Lower leg skin (tissue), 4 donors: ENCODE measurements around the gene KHDRBS2. TPM values are rescaled to one million over a fixed set of nuclear protein-coding genes. Genes with fewer than 3 reads are reported as not detected.

Experiments
- DNase-seq, 2 donors: peaks; one replicate each; pipeline ENCODE4 v3.0.0-alpha.2; 2019; ENCODE audit warnings: low spot score in 2 of 2
- H3K4me3 ChIP-seq: fragments of 200-600 bp; sonication (generic); 2 replicates; pipeline ENCODE4 v1.5.1; 2017; ENCODE audit warnings: mild to moderate bottlenecking, low read depth; ENCODE audit not compliant: poor library complexity, severe bottlenecking
- POLR2A ChIP-seq, 2 donors: fragments of 450-650 bp; IDR thresholded peaks; one replicate each; pipeline ENCODE4 v1.6.1; 2016 to 2017; ENCODE audit warnings: antibody characterized with exemption in 2 of 2, mild to moderate bottlenecking in 1 of 2, moderate library complexity in 1 of 2
- WGBS, 2 donors: methylation state at CpG; one replicate each; pipeline ENCODE4 v1.1.5; 2018; 5-methylcytosine and 5-hydroxymethylcytosine counted together
- intact Hi-C: fragments of 100-400 bp; cut with DNase I; formaldehyde crosslinking; loops from one replicate; pipeline ENCODE4 v1.15.0; 2023; ENCODE audit warnings: low total_unique reads
- total RNA-seq, 4 donors: library from RNA; depleted of rRNA; stranded (reverse); fragments of >200 nt; gene quantifications; one replicate each; pipeline ENCODE4 v1.1.0, GENCODE V29; 2016
- TF ChIP-seq, protein P1 (sequence below), 3 donors: fragments of 450-650 bp; IDR thresholded peaks; one replicate each; pipeline ENCODE4 v1.5.1; 2016; ENCODE audit warnings: antibody characterized with exemption in 3 of 3, mild to moderate bottlenecking in 3 of 3, moderate library complexity in 2 of 3

Gene KHDRBS2
- total RNA-seq, 4 donors from 2014 or later: 0.19 TPM; not detected in 3

- TF ChIP-seq, protein P1, sequence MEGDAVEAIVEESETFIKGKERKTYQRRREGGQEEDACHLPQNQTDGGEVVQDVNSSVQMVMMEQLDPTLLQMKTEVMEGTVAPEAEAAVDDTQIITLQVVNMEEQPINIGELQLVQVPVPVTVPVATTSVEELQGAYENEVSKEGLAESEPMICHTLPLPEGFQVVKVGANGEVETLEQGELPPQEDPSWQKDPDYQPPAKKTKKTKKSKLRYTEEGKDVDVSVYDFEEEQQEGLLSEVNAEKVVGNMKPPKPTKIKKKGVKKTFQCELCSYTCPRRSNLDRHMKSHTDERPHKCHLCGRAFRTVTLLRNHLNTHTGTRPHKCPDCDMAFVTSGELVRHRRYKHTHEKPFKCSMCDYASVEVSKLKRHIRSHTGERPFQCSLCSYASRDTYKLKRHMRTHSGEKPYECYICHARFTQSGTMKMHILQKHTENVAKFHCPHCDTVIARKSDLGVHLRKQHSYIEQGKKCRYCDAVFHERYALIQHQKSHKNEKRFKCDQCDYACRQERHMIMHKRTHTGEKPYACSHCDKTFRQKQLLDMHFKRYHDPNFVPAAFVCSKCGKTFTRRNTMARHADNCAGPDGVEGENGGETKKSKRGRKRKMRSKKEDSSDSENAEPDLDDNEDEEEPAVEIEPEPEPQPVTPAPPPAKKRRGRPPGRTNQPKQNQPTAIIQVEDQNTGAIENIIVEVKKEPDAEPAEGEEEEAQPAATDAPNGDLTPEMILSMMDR (IDR thresholded peaks at IDR 0.05): no peak
- no peak for TF ChIP-seq POLR2A (IDR thresholded peaks at IDR 0.05)
- WGBS, 2 donors: 43 to 53% methylated on average over 2 of the region's 2 CpGs
- no peak overlapping the region for H3K4me3 ChIP-seq
- intact Hi-C loops: no loop called here
- no peak for DNase-seq
Measured at GRCh38 chr6:62283365-62283764, 2.7 kb downstream of the KHDRBS2 start.

GRCh38 chr6:62280099-62280498, 5.9 kb downstream of the KHDRBS2 start:
- TF ChIP-seq POLR2A (IDR thresholded peaks at IDR 0.05): no peak
- TF ChIP-seq, protein P1 (IDR thresholded peaks at IDR 0.05): no peak
- no peak overlapping the region for H3K4me3 ChIP-seq
- 74 to 77% methylated on average over 3 of the region's 3 CpGs for WGBS, 2 donors
- intact Hi-C loops: no loop called here
- DNase-seq: no peak

DNA sequence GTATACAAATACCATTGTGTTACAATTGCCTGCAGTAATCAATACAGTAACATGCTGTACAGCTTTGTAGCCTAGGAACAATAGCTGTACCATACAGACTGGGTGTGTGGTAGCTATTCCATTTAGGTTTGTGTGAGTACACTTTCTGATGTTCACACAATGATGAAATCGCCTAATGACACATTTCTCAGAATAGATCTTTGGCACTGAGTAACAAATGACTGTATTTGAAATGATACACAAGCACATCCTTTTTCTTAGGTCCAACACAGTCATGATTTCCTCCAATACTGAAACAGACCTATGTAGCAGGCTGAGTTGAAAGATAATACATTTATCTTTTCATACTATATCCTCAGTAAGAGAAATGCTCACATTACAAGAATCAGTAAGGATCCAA, 13.9 kb downstream of the KHDRBS2 start:
- intact Hi-C loops: no loop called here
- TF ChIP-seq POLR2A (IDR thresholded peaks at IDR 0.05): no peak
- TF ChIP-seq, protein P1 (IDR thresholded peaks at IDR 0.05): no peak
- WGBS, 2 donors: 82 to 100% methylated on average over 1 of the region's 1 CpG

GRCh38 chr6:62265906-62266525, 20.0 kb downstream of the KHDRBS2 start:
- WGBS, 2 donors: 48 to 50% methylated on average over 3 of the region's 3 CpGs
- DNase-seq: no peak
- H3K4me3 ChIP-seq: no peak overlapping the region
- intact Hi-C loops: no loop called here
- TF ChIP-seq, protein P1 (IDR thresholded peaks at IDR 0.05): no peak
- TF ChIP-seq POLR2A (IDR thresholded peaks at IDR 0.05): no peak

More for the DNA sequence above, 13.9 kb downstream of the KHDRBS2 start:
- no peak overlapping the region for H3K4me3 ChIP-seq
- no peak for DNase-seq

- H3K4me3 ChIP-seq: no peak overlapping the region
- DNase-seq: no peak
- 81% methylated on average over 3 of the region's 3 CpGs for WGBS, 2 donors
- TF ChIP-seq POLR2A (IDR thresholded peaks at IDR 0.05): no peak
- TF ChIP-seq, protein P1 (IDR thresholded peaks at IDR 0.05): no peak
- intact Hi-C loops: no loop called here
Measured at GRCh38 chr6:62262283-62262682, 23.7 kb downstream of the KHDRBS2 start.

DNA sequence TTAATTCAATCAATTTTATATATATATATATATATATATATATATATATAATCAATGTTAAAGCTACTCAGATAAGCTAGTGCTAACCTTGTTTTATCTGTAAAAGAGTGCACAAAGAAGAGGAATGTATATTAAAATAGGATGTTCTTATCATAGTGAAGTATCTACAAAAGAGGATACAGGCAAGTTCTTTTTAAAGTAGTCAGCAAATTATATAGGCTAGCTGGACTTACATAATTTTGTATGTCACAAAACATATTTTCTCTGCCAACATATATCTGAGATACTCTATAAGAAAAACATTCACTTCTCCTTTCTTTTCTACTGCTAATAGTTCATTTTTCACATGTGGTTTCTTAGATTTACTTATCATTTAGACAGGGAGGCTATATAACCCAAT, 39.9 kb downstream of the KHDRBS2 start:
- no peak for DNase-seq
- intact Hi-C loops: no loop called here
- H3K4me3 ChIP-seq: no peak overlapping the region
- TF ChIP-seq, protein P1 (IDR thresholded peaks at IDR 0.05): no peak
- TF ChIP-seq POLR2A (IDR thresholded peaks at IDR 0.05): no peak
